Upper lobe of left lung (tissue), 4 donors: ENCODE measurements around the gene HTRA1.

Experiments
- CTCF ChIP-seq, 6 experiments: fragments of 450-650 bp in 4 of 6; fragments of 200-600 bp in 2 of 6; sonication (generic) in 2 of 6; IDR thresholded peaks; one replicate each; pipeline ENCODE4 v1.5.1; 2016 to 2019; ENCODE audit warnings: antibody characterized with exemption in 6 of 6
- POLR2AphosphoS5 ChIP-seq, 2 donors: sonication (generic); formaldehyde crosslinking; IDR thresholded peaks; one replicate each; pipeline ENCODE4 v1.5.1; 2017; ENCODE audit warnings: antibody characterized with exemption in 2 of 2

GRCh38 chr10:122498521-122498920 is 37.2 kb downstream of the HTRA1 start:
- TF ChIP-seq POLR2AphosphoS5 (IDR thresholded peaks at IDR 0.05) (no peak), CTCF (IDR thresholded peaks at IDR 0.05) (no peak)
